Neural cell (in vitro differentiated cells): ENCODE results near the gene MTHFD1. TPM values are rescaled to one million over a fixed set of nuclear protein-coding genes. Genes with fewer than 3 reads are reported as not detected.

Source experiments
- H2AFZ ChIP-seq: fragments of 200-600, 300-800 bp; sonication (generic), shearing (Covaris generic); 2 replicates; pipeline ENCODE4 v1.6.0; 2014; ENCODE audit warnings: low read depth, mild to moderate bottlenecking, antibody characterized with exemption, low read length, moderate library complexity
- H3F3A ChIP-seq: fragments of 200-600 bp; shearing (Covaris generic); 2 replicates; pipeline ENCODE4 v1.6.1; 2016; ENCODE audit warnings: mild to moderate bottlenecking, moderate library complexity, mixed read lengths, antibody characterized with exemption, low read length; ENCODE audit not compliant: insufficient read depth, poor library complexity, severe bottlenecking
- H3K27ac ChIP-seq: fragments of 200-600, 300-800 bp; sonication (generic), shearing (Covaris generic); 2 replicates; pipeline ENCODE4 v1.5.1; 2014; ENCODE audit warnings: mild to moderate bottlenecking, low read length, moderate library complexity
- H3K27me3 ChIP-seq: fragments of 300-800, 200-600 bp; sonication (generic), shearing (Covaris generic); 2 replicates; pipeline ENCODE4 v1.6.0; 2014; ENCODE audit warnings: mild to moderate bottlenecking, low read depth, low read length, moderate library complexity; ENCODE audit not compliant: insufficient read depth
- H3K36me3 ChIP-seq: fragments of 300-800, 200-600 bp; sonication (generic), shearing (Covaris generic); 2 replicates; pipeline ENCODE4 v1.5.1; 2014; ENCODE audit warnings: mild to moderate bottlenecking, antibody characterized with exemption, low read length, moderate library complexity; ENCODE audit not compliant: insufficient read depth
- H3K4me2 ChIP-seq: fragments of 300-800, 200-600 bp; sonication (generic), shearing (Covaris generic); 2 replicates; pipeline ENCODE4 v1.6.0; 2014; ENCODE audit warnings: mild to moderate bottlenecking, low read length
- H3K4me3 ChIP-seq: fragments of 300-800, 200-600 bp; sonication (generic), shearing (Covaris generic); 2 replicates; pipeline ENCODE4 v1.5.1; 2014; ENCODE audit warnings: mild to moderate bottlenecking, low read length, moderate library complexity
- H3K79me2 ChIP-seq: fragments of 200-600 bp; shearing (Covaris generic); replicated peaks from 2 replicates; pipeline ENCODE4 v1.6.0; 2014; ENCODE audit warnings: mild to moderate bottlenecking, low read length, moderate library complexity; ENCODE audit not compliant: insufficient read depth
- H3K9ac ChIP-seq: fragments of 300-800, 200-600 bp; sonication (generic), shearing (Covaris generic); 2 replicates; pipeline ENCODE4 v1.6.1; 2016; ENCODE audit warnings: mild to moderate bottlenecking, low read length, mixed read lengths
- H3K9me2 ChIP-seq: fragments of 200-600 bp; shearing (Covaris generic); 2 replicates; pipeline ENCODE4 v1.6.1; 2016; ENCODE audit warnings: mild to moderate bottlenecking, low read length, mixed read lengths; ENCODE audit not compliant: insufficient read depth
- H3K9me3 ChIP-seq: fragments of 200-600, 300-800 bp; sonication (generic), shearing (Covaris generic); 2 replicates; pipeline ENCODE4 v1.6.1; 2016; ENCODE audit warnings: mild to moderate bottlenecking, mixed run types, low read length, moderate library complexity, mixed read lengths
- H4K20me1 ChIP-seq: fragments of 200-600 bp; shearing (Covaris generic); 2 replicates; pipeline ENCODE4 v1.6.1; 2016; ENCODE audit warnings: mild to moderate bottlenecking, mixed run types; ENCODE audit not compliant: insufficient read depth
- CTCF ChIP-seq: fragments of 450-650 bp; IDR thresholded peaks from 2 replicates; pipeline ENCODE4 v1.5.1; 2014; ENCODE audit warnings: antibody characterized with exemption, mild to moderate bottlenecking, moderate library complexity; ENCODE audit not compliant: poor library complexity, severe bottlenecking
- EP300 ChIP-seq: fragments of 450-650 bp; conservative IDR thresholded peaks from 2 replicates; pipeline ENCODE4 v1.6.1; 2014; ENCODE audit warnings: antibody characterized with exemption, mild to moderate bottlenecking, moderate library complexity; ENCODE audit not compliant: poor library complexity, severe bottlenecking
- EZH2 ChIP-seq: fragments of 200-600, 300-800 bp; shearing (Covaris generic), sonication (generic); IDR thresholded peaks from 2 replicates; pipeline ENCODE4 v1.6.1; 2014; ENCODE audit warnings: antibody characterized with exemption, low read length, borderline replicate concordance, mild to moderate bottlenecking; ENCODE audit not compliant: insufficient read depth, poor library complexity, severe bottlenecking
- MXI1 ChIP-seq: fragments of 450-650 bp; conservative IDR thresholded peaks from 2 replicates; pipeline ENCODE4 v1.6.1; 2014; ENCODE audit warnings: antibody characterized with exemption, mild to moderate bottlenecking; ENCODE audit not compliant: poor library complexity, severe bottlenecking
- POLR2AphosphoS5 ChIP-seq: IDR thresholded peaks from 2 replicates; pipeline ENCODE4 v1.6.1; 2012
- RAD21 ChIP-seq: fragments of 450-650 bp; conservative IDR thresholded peaks from 2 replicates; pipeline ENCODE4 v1.6.1; 2014; ENCODE audit warnings: antibody characterized with exemption, mild to moderate bottlenecking, moderate library complexity
- REST ChIP-seq: IDR thresholded peaks from 2 replicates; pipeline ENCODE4 v1.6.1; 2012; ENCODE audit warnings: borderline replicate concordance
- SMC3 ChIP-seq: fragments of 450-650 bp; conservative IDR thresholded peaks from 2 replicates; pipeline ENCODE4 v1.6.1; 2014; ENCODE audit warnings: antibody characterized with exemption, mild to moderate bottlenecking, moderate library complexity; ENCODE audit not compliant: poor library complexity
- TAF1 ChIP-seq: IDR thresholded peaks from 2 replicates; pipeline ENCODE4 v1.6.1; 2012; ENCODE audit warnings: low read depth
- polyA plus RNA-seq: library from polyadenylated mRNA; depleted of rRNA; stranded (reverse); fragments of >200 nt; gene quantifications from 2 replicates; pipeline ENCODE4 v1.2.3, GENCODE V29; 2014

MTHFD1 gene
- polyA plus RNA-seq, 1 donor from 2014 or later, result 5.4 TPM

- H3K27me3 ChIP-seq, result no peaks in the 10 kb centered on the region
- no peak overlapping the region for H3K27ac ChIP-seq
- H3K79me2 ChIP-seq, result no peaks in the 10 kb centered on the region
- no peaks in the 10 kb centered on the region for H4K20me1 ChIP-seq
- no peaks in the 10 kb centered on the region for H3K9me3 ChIP-seq
- H3K9ac ChIP-seq, result no peak overlapping the region
- no peaks in the 10 kb centered on the region for H3K9me2 ChIP-seq
- no peaks in the 10 kb centered on the region for H3K36me3 ChIP-seq
- H3K4me2 ChIP-seq, result no peak overlapping the region
- TF ChIP-seq REST, result no peak
- no peak for TF ChIP-seq SMC3
- TF ChIP-seq EP300, result no peak
- no peak for TF ChIP-seq RAD21
- no peak overlapping the region for H2AFZ ChIP-seq
- no peaks in the 10 kb centered on the region for H3F3A ChIP-seq
- H3K4me3 ChIP-seq, result no peak overlapping the region
These were observed 29.1 kb downstream of the MTHFD1 start for GRCh38 chr14:64417055-64417770.

- Histone ChIP-seq H3K4me3 (no peak overlapping the region), H3K9me2 (no peaks in the 10 kb centered on the region), H3F3A (no peaks in the 10 kb centered on the region), H3K4me2 (no peak overlapping the region), H2AFZ (no peak overlapping the region), H3K9ac (no peak overlapping the region), H3K27me3 (no peaks in the 10 kb centered on the region), H3K79me2 (no peaks in the 10 kb centered on the region), H4K20me1 (no peaks in the 10 kb centered on the region), H3K36me3 (no peaks in the 10 kb centered on the region), H3K9me3 (no peaks in the 10 kb centered on the region), H3K27ac (no peak overlapping the region)
- no peak for TF ChIP-seq TAF1
- TF ChIP-seq EZH2, result no peak
- no peak for TF ChIP-seq RAD21
- TF ChIP-seq POLR2AphosphoS5, result no peak
- no peak for TF ChIP-seq REST
- TF ChIP-seq MXI1, result no peak
- no peak for TF ChIP-seq CTCF
- no peak for TF ChIP-seq SMC3
- TF ChIP-seq EP300, result no peak
These were observed 29.6 kb downstream of the MTHFD1 start for GRCh38 chr14:64417771-64418125.
